Neutrophil (primary cell): ENCODE results near the gene ABCG4.
A peak's percentile ranks its signal among the peaks of the same experiment; 100 is the strongest.
"Not testable (repeated sequence)": the region's sequence is repeated elsewhere in the genome, so short reads cannot be mapped to it uniquely, and the experiment has no call there.

Experiments used
- H3K27ac ChIP-seq: fragments of 200-600 bp; sonication (generic); 2 replicates; pipeline ENCODE4 v1.5.1; 2016; ENCODE audit warnings: mild to moderate bottlenecking, moderate library complexity
- H3K27me3 ChIP-seq: fragments of 200-600 bp; sonication (generic); 2 replicates; pipeline ENCODE4 v1.6.0; 2016; ENCODE audit warnings: mild to moderate bottlenecking
- H3K36me3 ChIP-seq: fragments of 200-600 bp; sonication (generic); 2 replicates; pipeline ENCODE4 v1.5.1; 2017
- H3K4me1 ChIP-seq, 2 experiments: fragments of 200-600 bp in 1 of 2; sonication (generic) in 1 of 2; 1 replicate in 1 of 2; 2 replicates in 1 of 2; pipeline versions ENCODE4 v1.5.1 to v1.6.1; 2013 to 2016; ENCODE audit warnings: low read depth in 1 of 2, low read length in 1 of 2, mild to moderate bottlenecking in 1 of 2, moderate library complexity in 1 of 2; ENCODE audit not compliant: control insufficient read depth in 1 of 2, insufficient read depth in 1 of 2
- H3K4me3 ChIP-seq, 2 experiments: fragments of 200-600 bp in 1 of 2; sonication (generic) in 1 of 2; 1 replicate in 1 of 2; 2 replicates in 1 of 2; pipeline ENCODE4 v1.5.1; 2013 to 2016; ENCODE audit warnings: low read depth in 1 of 2, low read length in 1 of 2, mild to moderate bottlenecking in 1 of 2, moderate library complexity in 1 of 2
- H3K9me3 ChIP-seq: fragments of 200-600 bp; sonication (generic); 2 replicates; pipeline ENCODE4 v1.5.1; 2016
- CTCF ChIP-seq: fragments of 200-600 bp; sonication (generic); IDR thresholded peaks from 2 replicates; pipeline ENCODE4 v1.5.1; 2016; ENCODE audit warnings: antibody characterized with exemption

The ABCG4 gene

DNA sequence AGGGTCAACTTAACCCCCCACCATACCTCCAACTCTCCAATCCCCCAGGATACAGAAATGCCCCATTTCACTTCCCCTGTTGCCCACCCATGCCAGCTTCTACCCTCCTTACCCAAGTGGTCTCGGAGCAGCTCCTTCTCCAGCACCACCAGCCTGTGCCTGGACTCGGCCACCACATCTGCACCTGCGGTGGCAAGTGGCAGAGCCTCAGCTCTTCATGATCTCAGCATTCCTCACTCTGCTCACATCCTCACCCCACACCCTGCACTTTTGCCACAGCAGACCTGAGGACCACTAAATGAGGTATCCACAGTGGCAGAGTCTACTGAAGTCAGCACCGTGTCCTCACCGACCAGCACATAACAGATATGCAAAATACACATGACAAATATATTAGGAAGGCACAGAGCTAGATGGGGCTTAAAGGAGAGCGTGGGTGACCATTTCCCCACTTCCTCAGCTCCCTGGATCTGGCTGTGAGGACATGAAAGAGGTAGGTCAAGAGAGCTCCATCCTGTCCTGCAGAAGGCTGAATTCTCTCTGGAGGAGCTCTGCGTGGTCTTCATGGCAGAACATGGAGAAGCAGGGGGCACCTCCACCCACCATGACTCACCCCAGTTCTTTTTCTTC lies 46.1 kb downstream of the ABCG4 start:
- H3K27ac ChIP-seq, result peak overlapping the region; percentile 93
- H3K36me3 ChIP-seq, result no peaks in the 10 kb centered on the region
- H3K27me3 ChIP-seq, result no peaks in the 10 kb centered on the region
- TF ChIP-seq CTCF, result no peak
- no peaks in the 10 kb centered on the region for H3K9me3 ChIP-seq
- peak overlapping the region; percentile 11 to 39 for H3K4me3 ChIP-seq
- peaks cover 75 to 76% of the 10 kb centered on the region in 2 experiments for H3K4me1 ChIP-seq

DNA sequence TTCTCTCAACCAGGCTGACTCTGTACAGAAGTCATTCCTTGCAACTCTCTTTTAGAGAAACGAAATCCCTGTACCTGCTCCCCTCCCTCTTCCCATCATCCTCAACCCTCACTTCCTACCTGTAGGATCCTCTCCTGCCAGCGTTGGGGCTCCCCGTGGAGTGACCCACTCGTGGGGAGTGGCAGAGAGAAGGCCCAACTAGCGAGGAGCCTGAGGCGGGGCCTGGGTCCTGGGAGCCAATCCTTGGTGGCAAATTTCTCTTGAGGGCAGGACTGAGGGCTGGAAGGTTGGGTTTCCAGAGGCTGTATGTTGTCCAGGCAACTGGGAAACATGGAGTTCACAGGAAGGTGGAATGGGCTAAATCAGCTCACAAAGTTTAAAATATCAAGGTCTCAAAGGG lies 46.8 kb downstream of the ABCG4 start:
- Histone ChIP-seq H3K4me1 (peaks cover 75 to 76% of the 10 kb centered on the region in 2 experiments), H3K27me3 (no peaks in the 10 kb centered on the region), H3K27ac (peak overlapping the region; percentile 93), H3K4me3 (peak overlapping the region; percentile 11 to 39), H3K36me3 (no peaks in the 10 kb centered on the region), H3K9me3 (no peaks in the 10 kb centered on the region)
- TF ChIP-seq CTCF, result no peak

GRCh38 chr11:119196833-119197483 lies 48.1 kb downstream of the ABCG4 start:
- peak overlapping the region; percentile 93 for H3K27ac ChIP-seq
- peak; percentile 83 for TF ChIP-seq CTCF
- H3K4me1 ChIP-seq, result peaks cover 66 to 68% of the 10 kb centered on the region in 2 experiments
- H3K9me3 ChIP-seq, result no peaks in the 10 kb centered on the region
- peak overlapping the region; percentile 25 to 50 for H3K4me3 ChIP-seq
- no peaks in the 10 kb centered on the region for H3K27me3 ChIP-seq
- no peaks in the 10 kb centered on the region for H3K36me3 ChIP-seq

- peak overlapping the region; percentile 48 for H3K27ac ChIP-seq
- H3K9me3 ChIP-seq, result no peaks in the 10 kb centered on the region
- H3K27me3 ChIP-seq, result no peaks in the 10 kb centered on the region
- TF ChIP-seq CTCF, result no peak
- no peaks in the 10 kb centered on the region for H3K36me3 ChIP-seq
- H3K4me1 ChIP-seq, result peaks cover 49 to 50% of the 10 kb centered on the region in 2 experiments
- H3K4me3 ChIP-seq, result no peak overlapping the region
Measured at GRCh38 chr11:119198925-119199324, 50.1 kb downstream of the ABCG4 start.

- not testable (repeated sequence) for H3K27ac ChIP-seq, H3K4me3 ChIP-seq, H3K27me3 ChIP-seq, H3K36me3 ChIP-seq, H3K9me3 ChIP-seq
- peaks cover 44 to 46% of the 10 kb centered on the region in 2 experiments for H3K4me1 ChIP-seq
Measured at GRCh38 chr11:119201236-119201635, 52.4 kb downstream of the ABCG4 start.

GRCh38 chr11:119202554-119202953 lies 53.7 kb downstream of the ABCG4 start:
- H3K27ac ChIP-seq, result no peak overlapping the region
- H3K27me3 ChIP-seq, result no peaks in the 10 kb centered on the region
- no peak overlapping the region for H3K4me3 ChIP-seq
- peaks cover 36 to 38% of the 10 kb centered on the region in 2 experiments for H3K4me1 ChIP-seq
- H3K9me3 ChIP-seq, result no peaks in the 10 kb centered on the region
- no peak for TF ChIP-seq CTCF
- no peaks in the 10 kb centered on the region for H3K36me3 ChIP-seq
